ENCODE results near the gene CMTM7. TPM values are rescaled to one million over a fixed set of nuclear protein-coding genes. Genes with fewer than 3 reads are reported as not detected.

CMTM7 gene
- total and polyA plus RNA-seq, 2 of the 8 experiments (the other 6 are each of a cell fraction or from before 2014, with no cell fraction given) = 33.3 to 65.8 TPM

GRCh38 chr3:32492684-32493436 is 101.2 kb downstream of the CMTM7 start (continued):
- no peak for TF ChIP-seq CHD7 (IDR thresholded peaks at IDR 0.05; ENCODE audit: insufficient replicate concordance, low read length)
- TF ChIP-seq ATF3 (IDR thresholded peaks at IDR 0.05; ENCODE audit: insufficient read depth, low read depth, low read length) = no peak
- no peak for TF ChIP-seq SP1 (IDR thresholded peaks at IDR 0.05; ENCODE audit: low read depth, low read length)
- TF ChIP-seq YY1 (IDR thresholded peaks at IDR 0.05; ENCODE audit: low read depth, low read length) = no peak
- no peak for TF ChIP-seq MAX (IDR thresholded peaks at IDR 0.05)
